ENCODE data around the gene TEKT2. TPM values are rescaled to one million over a fixed set of nuclear protein-coding genes. Genes with fewer than 3 reads are reported as not detected.
A peak's percentile ranks its signal among the peaks of the same experiment; 100 is the strongest.

Gene TEKT2
- total RNA-seq (0.37 TPM), polyA plus RNA-seq (0.13 TPM)

DNA sequence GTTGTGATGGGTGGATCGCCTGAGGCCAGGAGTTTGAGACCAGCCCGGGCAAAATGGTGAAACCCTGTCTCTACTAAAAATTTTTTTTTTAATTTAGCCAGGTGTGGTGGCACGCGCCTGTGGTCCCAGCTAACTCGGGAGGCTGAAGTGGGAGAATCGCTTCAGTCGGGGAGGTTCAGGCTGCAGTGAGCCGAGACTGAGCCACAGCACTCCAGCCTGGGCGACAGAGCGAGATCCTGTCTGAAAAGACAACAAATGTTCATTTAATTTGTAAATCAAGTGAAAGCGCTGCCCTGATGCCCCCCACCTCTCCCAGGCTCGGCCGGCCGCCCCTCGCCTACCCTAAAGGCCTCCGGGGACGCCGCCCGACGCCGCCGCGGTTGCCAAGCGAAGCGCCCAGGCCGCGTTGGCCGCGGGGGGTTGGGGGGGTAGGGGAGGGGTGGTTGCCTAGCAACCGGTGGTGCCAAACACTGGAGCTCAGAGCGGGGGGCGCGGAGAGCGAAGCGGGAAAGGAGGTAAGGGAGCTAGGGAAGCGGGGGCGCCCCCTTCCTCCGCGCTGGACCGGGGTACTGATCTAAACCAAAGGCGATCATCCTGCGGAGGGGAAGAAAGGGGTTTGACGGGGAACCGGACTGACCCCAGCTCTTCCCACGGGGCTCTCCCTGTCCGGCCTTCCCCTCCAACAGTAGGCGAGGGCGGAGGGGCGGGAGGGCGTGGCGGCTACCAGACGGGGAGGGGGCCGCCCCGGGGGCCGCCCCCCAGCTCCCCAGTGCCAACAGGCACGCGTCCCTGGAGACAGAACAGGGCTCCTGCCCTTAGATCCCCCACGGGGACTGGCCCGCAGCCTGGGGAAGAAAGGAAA, at the start of gene TEKT2:
TSS of gene TEKT2 (plus strand) at position 460 of the 862 bp plus-strand sequence. CDS start 828 bp downstream, outside the sequence.
- H3K4me3 ChIP-seq (ENCODE audit: low read depth, low read length) = peak within 1 kb of the TSS; percentile 39
- no peak within 1 kb of the TSS for H3K27ac ChIP-seq (ENCODE audit: low read depth)
- no peaks in the 10 kb centered on the region for H3K36me3 ChIP-seq (ENCODE audit: insufficient read depth)
- no peaks in the 10 kb centered on the region for H3K4me1 ChIP-seq (ENCODE audit: insufficient read depth)
- DNase-seq (ENCODE audit: extremely low spot score) = no peak
- 12% methylated on average over 58 of the region's 59 CpGs for WGBS

- Histone ChIP-seq H3K27ac (ENCODE audit: low read depth) (no peak overlapping the region), H3K4me1 (ENCODE audit: insufficient read depth) (no peaks in the 10 kb centered on the region), H3K36me3 (ENCODE audit: insufficient read depth) (no peaks in the 10 kb centered on the region), H3K4me3 (ENCODE audit: low read depth, low read length) (no peak overlapping the region)
- no peak for DNase-seq (ENCODE audit: extremely low spot score)
Measured at GRCh38 chr1:36034692-36035091, 49.2 kb upstream of the TEKT2 start.

DNA sequence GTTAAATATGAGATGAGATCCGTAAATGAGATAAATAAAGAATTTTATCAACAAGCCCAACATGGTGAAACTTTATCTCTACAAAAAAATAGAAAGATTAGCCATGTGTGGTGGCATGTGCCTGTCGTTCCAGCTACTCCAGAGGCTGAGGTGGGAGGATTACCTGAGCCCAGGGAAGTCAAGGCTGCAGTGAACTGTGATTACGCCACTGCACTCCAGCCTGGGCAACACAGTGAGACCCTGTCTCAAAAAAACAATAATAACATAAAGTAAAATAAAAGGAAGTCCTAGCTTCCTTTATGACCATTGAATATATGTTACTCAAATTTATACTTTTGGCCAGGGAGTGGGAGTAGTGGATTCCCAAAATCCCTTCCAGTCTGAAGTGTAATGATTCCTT, 48.7 kb upstream of the TEKT2 start:
- H3K36me3 ChIP-seq (ENCODE audit: insufficient read depth) = no peaks in the 10 kb centered on the region
- WGBS = 79% methylated on average over 3 of the region's 3 CpGs
- no peak overlapping the region for H3K4me3 ChIP-seq (ENCODE audit: low read depth, low read length)

DNA sequence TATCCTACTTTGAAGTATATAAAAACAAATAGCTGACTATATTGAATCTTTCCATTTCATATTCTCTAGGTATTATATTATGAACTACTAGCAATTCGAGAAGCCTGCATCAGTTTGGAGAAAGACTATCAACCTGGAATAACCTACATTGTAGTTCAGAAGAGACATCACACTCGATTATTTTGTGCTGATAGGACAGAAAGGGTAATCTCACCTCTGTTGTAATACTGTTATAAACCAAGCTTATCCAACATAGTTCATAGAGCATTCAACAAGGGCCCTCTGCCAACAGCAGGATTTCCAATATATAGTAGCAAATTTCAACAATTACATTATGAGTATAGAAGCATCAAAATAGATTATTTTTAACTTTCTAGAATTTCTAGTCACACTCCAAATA, 43.7 kb upstream of the TEKT2 start:
- Histone ChIP-seq H3K4me1 (ENCODE audit: insufficient read depth) (no peaks in the 10 kb centered on the region), H3K36me3 (ENCODE audit: insufficient read depth) (peaks cover 3% of the 10 kb centered on the region), H3K27ac (ENCODE audit: low read depth) (no peak overlapping the region), H3K4me3 (ENCODE audit: low read depth, low read length) (no peak overlapping the region)
- DNase-seq (ENCODE audit: extremely low spot score) = no peak
- WGBS = 82% methylated on average over 2 of the region's 2 CpGs

More for the DNA sequence above, 48.7 kb upstream of the TEKT2 start:
- DNase-seq (ENCODE audit: extremely low spot score) = no peak
- Histone ChIP-seq H3K4me1 (ENCODE audit: insufficient read depth) (no peaks in the 10 kb centered on the region), H3K27ac (ENCODE audit: low read depth) (no peak overlapping the region)

DNA sequence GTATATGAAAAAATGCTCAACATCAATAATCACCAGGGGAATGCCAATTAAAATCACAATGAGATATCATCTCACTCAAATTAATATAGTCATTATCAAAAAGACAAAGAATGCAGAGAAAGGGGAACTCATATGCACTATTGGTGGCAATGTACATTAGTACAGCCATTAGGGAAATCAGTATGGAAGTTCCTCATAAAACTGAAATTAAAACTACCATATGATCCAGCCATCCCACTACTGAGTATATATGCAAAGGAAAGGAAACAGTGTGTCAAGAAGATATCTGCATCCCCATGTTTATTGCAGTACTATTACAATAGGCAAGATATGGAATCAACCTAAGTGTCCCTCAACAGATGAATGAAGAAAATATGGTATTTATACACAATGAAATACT, 32.1 kb upstream of the TEKT2 start:
- DNase-seq (ENCODE audit: extremely low spot score) = no peak
- peaks cover 4% of the 10 kb centered on the region for H3K36me3 ChIP-seq (ENCODE audit: insufficient read depth)
- no peak overlapping the region for H3K27ac ChIP-seq (ENCODE audit: low read depth)
- no peak overlapping the region for H3K4me3 ChIP-seq (ENCODE audit: low read depth, low read length)
- H3K4me1 ChIP-seq (ENCODE audit: insufficient read depth) = no peaks in the 10 kb centered on the region

GRCh38 chr1:36053978-36054377, 29.9 kb upstream of the TEKT2 start:
- DNase-seq (ENCODE audit: extremely low spot score) = no peak
- peaks cover 4% of the 10 kb centered on the region for H3K36me3 ChIP-seq (ENCODE audit: insufficient read depth)

DNA sequence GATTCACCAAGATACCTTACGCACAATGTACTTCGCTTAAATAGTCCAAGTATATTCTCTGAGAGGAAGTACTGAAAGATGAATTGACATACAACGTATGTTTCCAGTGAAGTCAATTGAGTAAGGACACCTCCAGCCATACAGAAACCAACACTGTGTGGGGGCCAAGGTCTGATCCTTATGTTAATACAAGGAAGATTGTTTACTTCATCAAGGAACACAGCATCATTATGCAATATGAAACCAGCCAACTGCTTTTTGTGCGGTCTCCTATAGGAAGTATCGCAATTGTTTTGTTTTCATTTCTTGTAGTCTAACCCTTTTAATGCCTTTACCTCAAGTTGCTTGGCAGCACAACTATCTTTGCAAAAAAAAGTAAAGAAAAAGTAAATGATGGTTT, 28.2 kb upstream of the TEKT2 start:
- H3K36me3 ChIP-seq (ENCODE audit: insufficient read depth) = peaks cover 4% of the 10 kb centered on the region
- H3K4me3 ChIP-seq (ENCODE audit: low read depth, low read length) = no peak overlapping the region
- no peak overlapping the region for H3K27ac ChIP-seq (ENCODE audit: low read depth)
- DNase-seq (ENCODE audit: extremely low spot score) = no peak
- H3K4me1 ChIP-seq (ENCODE audit: insufficient read depth) = no peaks in the 10 kb centered on the region
- WGBS = 73% methylated on average over 5 of the region's 5 CpGs

More at GRCh38 chr1:36053978-36054377, 29.9 kb upstream of the TEKT2 start:
- Histone ChIP-seq H3K4me1 (ENCODE audit: insufficient read depth) (no peaks in the 10 kb centered on the region), H3K4me3 (ENCODE audit: low read depth, low read length) (no peak overlapping the region), H3K27ac (ENCODE audit: low read depth) (no peak overlapping the region)

DNA sequence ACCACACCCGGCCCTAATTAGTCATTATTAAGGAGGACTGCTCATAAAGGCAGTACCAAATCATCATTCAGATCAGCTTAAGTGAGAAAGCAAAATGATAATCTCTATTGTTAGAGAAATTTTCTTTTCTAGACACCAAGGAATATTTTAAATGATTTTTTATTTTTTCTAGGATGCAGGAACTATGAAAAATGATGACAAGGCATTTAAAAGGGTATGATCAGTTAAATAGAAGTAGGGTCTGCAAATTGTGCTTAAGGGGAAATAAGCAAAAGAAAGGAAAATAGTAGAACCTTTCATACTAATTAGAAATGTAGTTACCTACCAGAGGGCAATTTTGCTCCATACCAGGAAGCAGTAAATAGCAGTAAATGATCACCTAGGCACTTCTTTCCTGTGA, 21.6 kb upstream of the TEKT2 start:
- no peaks in the 10 kb centered on the region for H3K4me1 ChIP-seq (ENCODE audit: insufficient read depth)
- DNase-seq (ENCODE audit: extremely low spot score) = no peak
- no peak overlapping the region for H3K27ac ChIP-seq (ENCODE audit: low read depth)
- 100% methylated on average over 1 of the region's 1 CpG for WGBS
- H3K36me3 ChIP-seq (ENCODE audit: insufficient read depth) = no peaks in the 10 kb centered on the region
- no peak overlapping the region for H3K4me3 ChIP-seq (ENCODE audit: low read depth, low read length)

GRCh38 chr1:36067871-36068270, 16.0 kb upstream of the TEKT2 start:
- no peak overlapping the region for H3K4me3 ChIP-seq (ENCODE audit: low read depth, low read length)
- no peak overlapping the region for H3K27ac ChIP-seq (ENCODE audit: low read depth)
- no peak for DNase-seq (ENCODE audit: extremely low spot score)
- no peaks in the 10 kb centered on the region for H3K36me3 ChIP-seq (ENCODE audit: insufficient read depth)
- no peaks in the 10 kb centered on the region for H3K4me1 ChIP-seq (ENCODE audit: insufficient read depth)

GRCh38 chr1:36068866-36069265, 15.0 kb upstream of the TEKT2 start:
- 90% methylated on average over 2 of the region's 2 CpGs for WGBS
- no peak overlapping the region for H3K4me3 ChIP-seq (ENCODE audit: low read depth, low read length)
- no peaks in the 10 kb centered on the region for H3K36me3 ChIP-seq (ENCODE audit: insufficient read depth)
- DNase-seq (ENCODE audit: extremely low spot score) = no peak
- no peaks in the 10 kb centered on the region for H3K4me1 ChIP-seq (ENCODE audit: insufficient read depth)
- H3K27ac ChIP-seq (ENCODE audit: low read depth) = no peak overlapping the region

DNA sequence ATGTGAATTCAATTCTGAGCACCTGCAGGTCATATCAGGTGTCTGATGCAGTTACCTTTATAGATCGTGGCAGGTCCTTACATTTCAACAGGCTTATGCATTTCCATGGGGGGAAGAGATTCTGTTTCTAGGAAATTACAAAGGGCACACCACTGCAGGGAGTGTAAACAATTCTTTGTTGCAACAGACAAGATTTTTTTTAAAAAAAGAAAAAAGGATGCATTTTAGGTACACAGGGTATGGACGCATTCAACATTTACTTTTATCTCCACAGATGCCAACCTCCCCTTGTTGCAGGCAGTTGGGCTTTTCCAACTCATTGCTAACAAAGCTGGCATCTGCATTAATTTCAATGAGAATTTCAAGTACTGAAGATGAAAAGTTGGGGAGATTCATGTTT, 13.5 kb upstream of the TEKT2 start:
- DNase-seq (ENCODE audit: extremely low spot score) = no peak
- Histone ChIP-seq H3K27ac (ENCODE audit: low read depth) (no peak overlapping the region), H3K36me3 (ENCODE audit: insufficient read depth) (no peaks in the 10 kb centered on the region), H3K4me3 (ENCODE audit: low read depth, low read length) (no peak overlapping the region), H3K4me1 (ENCODE audit: insufficient read depth) (no peaks in the 10 kb centered on the region)
- 74% methylated on average over 2 of the region's 2 CpGs for WGBS

- no peak for DNase-seq (ENCODE audit: extremely low spot score)
- Histone ChIP-seq H3K4me1 (ENCODE audit: insufficient read depth) (no peaks in the 10 kb centered on the region), H3K4me3 (ENCODE audit: low read depth, low read length) (no peak overlapping the region), H3K27ac (ENCODE audit: low read depth) (no peak overlapping the region), H3K36me3 (ENCODE audit: insufficient read depth) (no peaks in the 10 kb centered on the region)
- whole genome bisulfite sequencing = 56% methylated on average over 4 of the region's 4 CpGs
Measured at GRCh38 chr1:36076979-36077573, 6.8 kb upstream of the TEKT2 start.

DNA sequence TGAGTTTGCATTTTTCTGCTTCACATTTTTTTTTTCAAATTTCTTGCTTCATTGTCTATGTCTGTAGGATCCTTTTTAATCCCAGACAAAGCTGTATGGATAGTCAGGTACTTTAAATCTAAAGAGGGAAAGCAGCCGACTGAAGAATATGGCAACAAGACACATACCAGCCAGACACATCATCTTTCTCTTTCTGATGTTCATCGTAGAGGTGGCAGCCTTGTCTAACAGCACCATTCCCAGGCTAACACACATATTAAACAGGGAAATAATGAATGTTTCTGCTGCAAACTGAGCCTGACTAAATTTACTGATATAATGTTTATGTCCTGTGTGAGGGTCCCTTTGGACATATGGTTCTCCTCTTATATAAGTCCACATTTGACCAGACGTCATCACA, 3.7 kb upstream of the TEKT2 start:
- no peak for DNase-seq (ENCODE audit: extremely low spot score)
- 44% methylated on average over 3 of the region's 3 CpGs for WGBS
- H3K4me3 ChIP-seq (ENCODE audit: low read depth, low read length) = no peak overlapping the region
- no peak overlapping the region for H3K27ac ChIP-seq (ENCODE audit: low read depth)
- no peaks in the 10 kb centered on the region for H3K4me1 ChIP-seq (ENCODE audit: insufficient read depth)
- H3K36me3 ChIP-seq (ENCODE audit: insufficient read depth) = no peaks in the 10 kb centered on the region

DNA sequence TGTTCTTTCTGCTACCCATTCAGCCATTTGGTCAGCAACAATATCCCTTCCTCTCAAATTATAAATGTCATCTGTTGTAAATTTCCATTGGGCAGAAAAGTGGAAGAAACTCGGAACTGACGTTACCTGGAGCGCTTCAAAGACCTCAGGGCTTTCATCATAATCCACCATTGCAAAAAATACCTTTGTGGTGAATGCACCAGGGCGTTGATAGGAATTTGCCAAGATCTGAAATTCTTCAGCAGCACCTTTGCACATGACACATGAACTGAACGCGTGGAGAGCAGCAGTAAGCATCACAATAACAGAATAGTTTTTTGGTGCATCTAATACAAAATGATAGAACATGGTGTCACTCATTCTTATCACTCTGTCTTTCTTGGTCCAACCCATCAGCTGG, 3.1 kb upstream of the TEKT2 start:
- no peak for DNase-seq (ENCODE audit: extremely low spot score)
- no peaks in the 10 kb centered on the region for H3K36me3 ChIP-seq (ENCODE audit: insufficient read depth)
- WGBS = 73% methylated on average over 6 of the region's 6 CpGs
- H3K4me1 ChIP-seq (ENCODE audit: insufficient read depth) = no peaks in the 10 kb centered on the region
- H3K27ac ChIP-seq (ENCODE audit: low read depth) = no peak overlapping the region
- no peak overlapping the region for H3K4me3 ChIP-seq (ENCODE audit: low read depth, low read length)

Data from urinary bladder (tissue), 4 donors.